Stimulated activated CD4-positive, alpha-beta T cell treated with anti-CD3 and anti-CD28 coated beads, Interleukin-12 subunit alpha, Interleukin-12 subunit beta, amount 100 ng/mL, for 4 hours (primary cell): ENCODE measurements around the gene MSMP.
A peak's percentile ranks its signal among the peaks of the same experiment; 100 is the strongest.

Source experiments
- DNase-seq: peaks from one replicate; pipeline ENCODE4 v3.0.0-alpha.2; 2020

MSMP gene

GRCh38 chr9:35754264-35754663 lies at the start of gene MSMP:
Gene MSMP (minus strand): TSS chr9:35754276. CDS start chr9:35754129, 147 bp downstream.
- DNase-seq, result no peak

- no peak for DNase-seq
Observed at GRCh38 chr9:35801328-35802128, 47.5 kb upstream of the MSMP start.

GRCh38 chr9:35800530-35800929 lies 46.5 kb upstream of the MSMP start:
- DNase-seq, result no peak

GRCh38 chr9:35798658-35799374 lies 44.7 kb upstream of the MSMP start:
- peak; percentile 32 for DNase-seq

- DNase-seq, result no peak
Observed at GRCh38 chr9:35797311-35798109, 43.4 kb upstream of the MSMP start.

GRCh38 chr9:35795695-35796094 lies 41.6 kb upstream of the MSMP start:
- DNase-seq, result no peak

GRCh38 chr9:35793461-35793860 lies 39.4 kb upstream of the MSMP start:
- no peak for DNase-seq

- DNase-seq, result no peak
Observed at GRCh38 chr9:35792826-35793225, 38.8 kb upstream of the MSMP start.

- DNase-seq, result no peak
Observed at GRCh38 chr9:35792024-35792813, 38.1 kb upstream of the MSMP start.

- no peak for DNase-seq
Observed at GRCh38 chr9:35791297-35791921, 37.3 kb upstream of the MSMP start, which contains the start of gene NPR2. Gene NPR2 (plus strand): TSS chr9:35791591. CDS start chr9:35792409, 818 bp downstream.

- peak; percentile 37 for DNase-seq
Observed at GRCh38 chr9:35790385-35791296, 36.6 kb upstream of the MSMP start.

- no peak for DNase-seq
Observed at GRCh38 chr9:35790025-35790384, 35.9 kb upstream of the MSMP start.

- DNase-seq, result no peak
Observed at GRCh38 chr9:35789541-35789940, 35.5 kb upstream of the MSMP start.

GRCh38 chr9:35783418-35783817 lies 29.3 kb upstream of the MSMP start:
- no peak for DNase-seq

- no peak for DNase-seq
Observed at GRCh38 chr9:35781066-35781465, 27.0 kb upstream of the MSMP start.

- DNase-seq, result no peak
Observed at GRCh38 chr9:35778496-35778895, 24.4 kb upstream of the MSMP start.

GRCh38 chr9:35776018-35776417 lies 21.9 kb upstream of the MSMP start:
- DNase-seq, result no peak

GRCh38 chr9:35774907-35775635 lies 21.0 kb upstream of the MSMP start:
- no peak for DNase-seq

GRCh38 chr9:35771943-35772342 lies 17.9 kb upstream of the MSMP start:
- DNase-seq, result no peak

GRCh38 chr9:35771534-35771933 lies 17.5 kb upstream of the MSMP start:
- no peak for DNase-seq
